Measurements from ENCODE around the gene DNAJC9. TPM values are rescaled to one million over a fixed set of nuclear protein-coding genes. Genes with fewer than 3 reads are reported as not detected.

The DNAJC9 gene
- total RNA-seq, 2 experiments from 2014 or later = 15.4 to 15.8 TPM

GRCh38 chr10:73253225-73253555 lies 6.1 kb upstream of the DNAJC9 start:
- no peaks in the 10 kb centered on the region for H3K27me3 Mint-ChIP-seq
- no peaks in the 10 kb centered on the region for H3K9me3 Mint-ChIP-seq
- CTCF ChIA-PET = interaction anchor here (1.0 to 1.5 kb wide), 2 partner anchors 11 to 94 kb away, joined by 3 to 4 read pairs; no protein-coding TSS in a partner anchor
- TF ChIP-seq, protein P1, sequence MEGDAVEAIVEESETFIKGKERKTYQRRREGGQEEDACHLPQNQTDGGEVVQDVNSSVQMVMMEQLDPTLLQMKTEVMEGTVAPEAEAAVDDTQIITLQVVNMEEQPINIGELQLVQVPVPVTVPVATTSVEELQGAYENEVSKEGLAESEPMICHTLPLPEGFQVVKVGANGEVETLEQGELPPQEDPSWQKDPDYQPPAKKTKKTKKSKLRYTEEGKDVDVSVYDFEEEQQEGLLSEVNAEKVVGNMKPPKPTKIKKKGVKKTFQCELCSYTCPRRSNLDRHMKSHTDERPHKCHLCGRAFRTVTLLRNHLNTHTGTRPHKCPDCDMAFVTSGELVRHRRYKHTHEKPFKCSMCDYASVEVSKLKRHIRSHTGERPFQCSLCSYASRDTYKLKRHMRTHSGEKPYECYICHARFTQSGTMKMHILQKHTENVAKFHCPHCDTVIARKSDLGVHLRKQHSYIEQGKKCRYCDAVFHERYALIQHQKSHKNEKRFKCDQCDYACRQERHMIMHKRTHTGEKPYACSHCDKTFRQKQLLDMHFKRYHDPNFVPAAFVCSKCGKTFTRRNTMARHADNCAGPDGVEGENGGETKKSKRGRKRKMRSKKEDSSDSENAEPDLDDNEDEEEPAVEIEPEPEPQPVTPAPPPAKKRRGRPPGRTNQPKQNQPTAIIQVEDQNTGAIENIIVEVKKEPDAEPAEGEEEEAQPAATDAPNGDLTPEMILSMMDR (IDR thresholded peaks at IDR 0.05) = no peak
- peak in 4 of 14 experiments; percentile 4 to 57 (median 32) for DNase-seq
- H3K4me3 Mint-ChIP-seq = peak overlapping the region; percentile 96
- intact Hi-C loops (cut with DNase I, micrococcal nuclease) = loop anchor here (2.0 to 10.0 kb wide), 9 partner anchors 104 to 561 kb away; partner anchors contain the start of genes CFAP70 (in 2 of the 2), ANXA7 (in 1 of the 2), MCU (in 1 of the 2) and MYOZ1 (in 1 of the 2)
- Histone ChIP-seq H3K36me3 (ENCODE audit: insufficient read depth, low read length) (peaks cover 18% of the 10 kb centered on the region), H3K4me3 (ENCODE audit: low read length) (peak overlapping the region; percentile 93), H3K9me3 (ENCODE audit: control insufficient read depth in 1 of 2, insufficient read depth in 1 of 2, low read length in 2 of 2) (no peaks in the 10 kb centered on the region), H3K27ac (ENCODE audit: low read depth in 1 of 2, low read length in 2 of 2) (peak overlapping the region; percentile 78 to 91), H3K4me1 (ENCODE audit: insufficient read depth, low read length) (peaks cover 20% of the 10 kb centered on the region), H3K27me3 (ENCODE audit: control insufficient read depth in 1 of 2, insufficient read depth in 2 of 2, low read length in 2 of 2) (no peaks in the 10 kb centered on the region)
- peaks cover 35% of the 10 kb centered on the region for H3K4me1 Mint-ChIP-seq (ENCODE audit: low read depth)
- H3K27ac Mint-ChIP-seq = peak overlapping the region; percentile 94
- ATAC-seq (ENCODE audit: poor library complexity) = peak; percentile 26
- H3K36me3 Mint-ChIP-seq (ENCODE audit: low read depth) = peaks cover 43% of the 10 kb centered on the region
- POLR2A ChIA-PET = interaction anchor here (1.1 to 3.2 kb wide), 6 partner anchors 11 to 372 kb away, joined by 3 to 19 read pairs (median 10); partner anchors contain the start of genes CFAP70, ECD, FAM149B1 and P4HA1

- CTCF ChIA-PET = interaction anchor here (0.8 to 1.5 kb wide), 3 partner anchors 11 to 156 kb away, joined by 3 to 4 read pairs (median 3); partner anchors contain the start of gene P4HA1
- Histone ChIP-seq H3K4me1 (ENCODE audit: insufficient read depth, low read length) (peaks cover 23% of the 10 kb centered on the region), H3K36me3 (ENCODE audit: insufficient read depth, low read length) (peaks cover 19% of the 10 kb centered on the region), H3K27ac (ENCODE audit: low read depth in 1 of 2, low read length in 2 of 2) (peak within 1 kb of the TSS; percentile 78 to 91), H3K9me3 (ENCODE audit: control insufficient read depth in 1 of 2, insufficient read depth in 1 of 2, low read length in 2 of 2) (no peaks in the 10 kb centered on the region), H3K27me3 (ENCODE audit: control insufficient read depth in 1 of 2, insufficient read depth in 2 of 2, low read length in 2 of 2) (no peaks in the 10 kb centered on the region), H3K4me3 (ENCODE audit: low read length) (peak within 1 kb of the TSS; percentile 93)
- Mint-ChIP-seq H3K4me3 (peak within 1 kb of the TSS; percentile 96), H3K9me3 (no peaks in the 10 kb centered on the region), H3K4me1 (ENCODE audit: low read depth) (peaks cover 40% of the 10 kb centered on the region), H3K27ac (peak within 1 kb of the TSS; percentile 94), H3K36me3 (ENCODE audit: low read depth) (peaks cover 48% of the 10 kb centered on the region), H3K27me3 (no peaks in the 10 kb centered on the region)
- TF ChIP-seq, protein P1 (IDR thresholded peaks at IDR 0.05) = no peak
- DNase-seq (peak; percentile 85 to 97 (median 90)), ATAC-seq (ENCODE audit: poor library complexity) (peak; percentile 87)
- POLR2A ChIA-PET = interaction anchor here (1.1 to 3.2 kb wide), 7 partner anchors 11 to 373 kb away, joined by 3 to 19 read pairs (median 6); partner anchors contain the start of genes CFAP70, ECD, FAM149B1 and P4HA1
- intact Hi-C loops (cut with DNase I, micrococcal nuclease) = loop anchor here (2.0 to 10.0 kb wide), 9 partner anchors 105 to 560 kb away; partner anchors contain the start of genes CFAP70 (in 2 of the 2), ANXA7 (in 1 of the 2), MCU (in 1 of the 2) and MYOZ1 (in 1 of the 2)
Measured at GRCh38 chr10:73252445-73253224, 5.6 kb upstream of the DNAJC9 start, which contains the start of gene MRPS16. MRPS16 (minus strand) TSS chr10:73252644; CDS start chr10:73252482, 162 bp downstream.

GRCh38 chr10:73251683-73252444 lies 4.8 kb upstream of the DNAJC9 start:
- no peak for ATAC-seq (ENCODE audit: poor library complexity)
- peak overlapping the region; percentile 96 for H3K4me3 Mint-ChIP-seq
- H3K36me3 Mint-ChIP-seq (ENCODE audit: low read depth) = peaks cover 55% of the 10 kb centered on the region
- Histone ChIP-seq H3K36me3 (ENCODE audit: insufficient read depth, low read length) (peaks cover 19% of the 10 kb centered on the region), H3K4me1 (ENCODE audit: insufficient read depth, low read length) (peaks cover 27% of the 10 kb centered on the region), H3K9me3 (ENCODE audit: control insufficient read depth in 1 of 2, insufficient read depth in 1 of 2, low read length in 2 of 2) (no peaks in the 10 kb centered on the region), H3K27ac (ENCODE audit: low read depth in 1 of 2, low read length in 2 of 2) (peak overlapping the region; percentile 78 to 91), H3K27me3 (ENCODE audit: control insufficient read depth in 1 of 2, insufficient read depth in 2 of 2, low read length in 2 of 2) (no peaks in the 10 kb centered on the region), H3K4me3 (ENCODE audit: low read length) (peak overlapping the region; percentile 93)
- CTCF ChIA-PET = interaction anchor here (0.8 kb wide), 1 partner anchor 155 kb away, joined by 3 read pairs; the partner anchor contains the start of gene P4HA1
- intact Hi-C loops (cut with DNase I, micrococcal nuclease) = loop anchor here (2.0 to 10.0 kb wide), 9 partner anchors 105 to 560 kb away; partner anchors contain the start of genes CFAP70 (in 2 of the 2), ANXA7 (in 1 of the 2), MCU (in 1 of the 2) and MYOZ1 (in 1 of the 2)
- H3K27me3 Mint-ChIP-seq = no peaks in the 10 kb centered on the region
- POLR2A ChIA-PET = interaction anchor here (1.1 to 3.2 kb wide), 6 partner anchors 27 to 374 kb away, joined by 3 to 19 read pairs (median 10); partner anchors contain the start of genes CFAP70, ECD, FAM149B1 and P4HA1
- TF ChIP-seq, protein P1 (IDR thresholded peaks at IDR 0.05) = no peak
- peak overlapping the region; percentile 94 for H3K27ac Mint-ChIP-seq
- H3K4me1 Mint-ChIP-seq (ENCODE audit: low read depth) = peaks cover 48% of the 10 kb centered on the region
- peak in 1 of 14 experiments; percentile 11 for DNase-seq
- H3K9me3 Mint-ChIP-seq = no peaks in the 10 kb centered on the region
